GM12878 (cell line): Measurements from ENCODE around the gene RBM42.

Experiments
- CTCF ChIP-seq, 3 experiments: IDR thresholded peaks in 2 of 3; conservative IDR thresholded peaks in 1 of 3; 2 replicates each; pipeline ENCODE4 v1.5.1; 2011; ENCODE audit warnings: low read depth in 3 of 3, low read length in 3 of 3, mild to moderate bottlenecking in 3 of 3, control low read depth in 2 of 3, moderate library complexity in 2 of 3, inconsistent platforms in 1 of 3, mixed read lengths in 1 of 3; ENCODE audit not compliant: control insufficient read depth in 2 of 3, insufficient read depth in 1 of 3; ENCODE audit errors: extremely low read depth in 1 of 3
- EP300 ChIP-seq, 2 experiments: fragments of 150-350 bp in 1 of 2; IDR thresholded peaks; 2 replicates each; pipeline ENCODE4 v1.6.1; 2011 to 2012; ENCODE audit warnings: low read depth in 2 of 2, low read length in 2 of 2, borderline replicate concordance in 1 of 2, improper control_type of control experiment in 1 of 2, inconsistent platforms in 1 of 2; ENCODE audit not compliant: control insufficient read depth in 1 of 2
- EZH2 ChIP-seq: IDR thresholded peaks from 2 replicates; pipeline ENCODE4 v1.6.1; 2012; ENCODE audit warnings: low read depth, mild to moderate bottlenecking, control low read depth, inconsistent platforms, low read length, borderline replicate concordance; ENCODE audit not compliant: control insufficient read depth
- GATAD2B ChIP-seq: fragments of 450-650 bp; conservative IDR thresholded peaks from 2 replicates; pipeline ENCODE4 v1.6.1; 2017; ENCODE audit warnings: low read depth, mild to moderate bottlenecking, moderate library complexity
- POLR2A ChIP-seq: IDR thresholded peaks from 2 replicates; pipeline ENCODE4 v1.6.1; 2011; ENCODE audit warnings: low read depth, mild to moderate bottlenecking, low read length
- SIX5 ChIP-seq: IDR thresholded peaks from 2 replicates; pipeline ENCODE4 v1.6.1; 2011; ENCODE audit warnings: mild to moderate bottlenecking, low read depth, low read length, moderate library complexity; ENCODE audit not compliant: severe bottlenecking
- TBL1XR1 ChIP-seq: IDR thresholded peaks from 2 replicates; pipeline ENCODE4 v1.6.1; 2012; ENCODE audit warnings: low read depth, low read length, improper control_type of control experiment
- TCF3 ChIP-seq: IDR thresholded peaks from 2 replicates; pipeline ENCODE4 v1.6.1; 2012; ENCODE audit warnings: low read depth, mild to moderate bottlenecking, low read length, borderline replicate concordance; ENCODE audit not compliant: insufficient read depth
- ZNF592 ChIP-seq: fragments of 450-650 bp; IDR thresholded peaks from 2 replicates; pipeline ENCODE4 v1.6.1; 2017; ENCODE audit warnings: mild to moderate bottlenecking, moderate library complexity

- TF ChIP-seq CTCF (IDR thresholded peaks at IDR 0.05 in 2 of 3, conservative IDR thresholded peaks at IDR 0.05 in 1 of 3; ENCODE audit: control insufficient read depth in 2 of 3, extremely low read depth in 1 of 3, insufficient read depth in 1 of 3, low read depth in 3 of 3, low read length in 3 of 3) (no peak), GATAD2B (no peak), POLR2A (no peak), TBL1XR1 (no peak), SIX5 (no peak), EZH2 (no peak), TCF3 (no peak), EP300 (IDR thresholded peaks at IDR 0.05; ENCODE audit: borderline replicate concordance in 1 of 2, control insufficient read depth in 1 of 2, low read depth in 2 of 2, low read length in 2 of 2) (no peak), ZNF592 (no peak)
Observed at GRCh38 chr19:35587321-35587720, 41.5 kb upstream of the RBM42 start.
